ENCODE measurements around the gene NPR1. TPM values are rescaled to one million over a fixed set of nuclear protein-coding genes. Genes with fewer than 3 reads are reported as not detected.

The NPR1 gene
- total RNA-seq, 1 donor from 2014 or later, result 45.9 TPM

DNA sequence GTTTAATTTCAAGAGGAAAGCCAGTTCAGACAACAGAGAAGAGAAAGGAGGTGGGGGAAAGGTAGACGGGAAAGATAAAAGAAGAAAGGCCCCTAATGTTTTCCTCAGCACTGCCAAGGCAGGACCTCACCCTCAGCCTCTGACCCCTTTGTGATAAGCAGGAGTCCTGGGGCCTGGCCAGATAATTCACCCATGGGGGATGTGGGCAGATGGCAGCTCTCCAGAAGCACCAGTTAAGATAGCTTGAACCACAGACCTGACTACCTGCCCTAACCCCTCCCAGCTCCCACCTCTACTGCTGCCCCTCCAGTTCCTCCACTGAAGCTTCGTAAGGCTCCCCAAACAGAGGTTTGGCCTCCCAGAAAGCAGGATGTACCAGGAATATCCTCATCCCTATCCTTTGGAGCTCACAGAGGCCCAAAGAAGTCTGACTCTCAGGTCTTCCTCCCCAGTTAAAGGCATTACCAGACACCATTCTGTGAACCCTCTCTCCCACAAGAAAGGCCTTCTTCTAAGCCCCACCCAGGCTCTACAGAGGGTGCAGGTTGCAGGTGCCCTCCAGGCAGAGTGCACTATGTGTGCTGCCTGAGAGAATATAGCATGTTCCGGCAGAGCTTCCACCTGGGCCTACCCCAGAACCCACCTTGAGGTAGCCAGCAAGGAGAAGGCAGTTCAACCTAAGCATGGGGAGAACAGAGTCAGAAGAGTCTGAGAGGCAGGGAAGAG, 29.2 kb upstream of the NPR1 start:
- H3K27ac ChIP-seq, result no peak overlapping the region
- no peak for DNase-seq (ENCODE audit: extremely low spot score in 2 of 2)
- intact Hi-C loops (cut with DNase I), result no loop called here

DNA sequence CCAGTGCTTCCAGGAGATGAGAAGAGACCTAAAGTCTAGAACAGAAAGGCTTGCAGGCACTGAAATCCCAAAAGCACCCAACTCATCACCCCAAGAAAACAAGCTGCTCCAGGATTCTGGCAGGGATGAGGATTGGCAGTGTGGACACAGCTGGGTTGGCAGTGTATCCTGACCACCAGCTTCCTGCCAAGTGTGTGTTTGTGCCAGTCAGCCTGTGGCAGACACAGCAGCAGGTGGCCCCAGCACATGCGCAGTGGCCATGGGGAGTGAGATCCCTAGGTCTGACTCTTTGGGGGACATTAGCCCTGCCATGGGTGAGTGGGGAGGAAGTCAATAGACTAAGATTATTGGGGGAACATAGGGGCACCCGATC, 28.6 kb upstream of the NPR1 start:
- DNase-seq (ENCODE audit: extremely low spot score in 2 of 2), result no peak
- Histone ChIP-seq H3K36me3 (peaks cover 0 to 20% of the 10 kb centered on the region in 2 donors), H3K27ac (no peak overlapping the region), H3K4me1 (peaks cover 9% of the 10 kb centered on the region), H3K9me3 (no peaks in the 10 kb centered on the region), H3K4me3 (no peak overlapping the region), H3K27me3 (no peaks in the 10 kb centered on the region)
- TF ChIP-seq POLR2AphosphoS5 (IDR thresholded peaks at IDR 0.05; ENCODE audit: insufficient read depth in 1 of 2, low read depth in 1 of 2) (no peak), POLR2A (IDR thresholded peaks at IDR 0.05) (no peak)
- TF ChIP-seq, protein P1, sequence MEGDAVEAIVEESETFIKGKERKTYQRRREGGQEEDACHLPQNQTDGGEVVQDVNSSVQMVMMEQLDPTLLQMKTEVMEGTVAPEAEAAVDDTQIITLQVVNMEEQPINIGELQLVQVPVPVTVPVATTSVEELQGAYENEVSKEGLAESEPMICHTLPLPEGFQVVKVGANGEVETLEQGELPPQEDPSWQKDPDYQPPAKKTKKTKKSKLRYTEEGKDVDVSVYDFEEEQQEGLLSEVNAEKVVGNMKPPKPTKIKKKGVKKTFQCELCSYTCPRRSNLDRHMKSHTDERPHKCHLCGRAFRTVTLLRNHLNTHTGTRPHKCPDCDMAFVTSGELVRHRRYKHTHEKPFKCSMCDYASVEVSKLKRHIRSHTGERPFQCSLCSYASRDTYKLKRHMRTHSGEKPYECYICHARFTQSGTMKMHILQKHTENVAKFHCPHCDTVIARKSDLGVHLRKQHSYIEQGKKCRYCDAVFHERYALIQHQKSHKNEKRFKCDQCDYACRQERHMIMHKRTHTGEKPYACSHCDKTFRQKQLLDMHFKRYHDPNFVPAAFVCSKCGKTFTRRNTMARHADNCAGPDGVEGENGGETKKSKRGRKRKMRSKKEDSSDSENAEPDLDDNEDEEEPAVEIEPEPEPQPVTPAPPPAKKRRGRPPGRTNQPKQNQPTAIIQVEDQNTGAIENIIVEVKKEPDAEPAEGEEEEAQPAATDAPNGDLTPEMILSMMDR (IDR thresholded peaks at IDR 0.05), result no peak
- intact Hi-C loops (cut with DNase I), result no loop called here

More for the DNA sequence above, 29.2 kb upstream of the NPR1 start:
- Histone ChIP-seq H3K36me3 (peaks cover 0 to 26% of the 10 kb centered on the region in 2 donors), H3K4me1 (peaks cover 9% of the 10 kb centered on the region), H3K27me3 (no peaks in the 10 kb centered on the region), H3K4me3 (no peak overlapping the region), H3K9me3 (no peaks in the 10 kb centered on the region)
- TF ChIP-seq, protein P1 (IDR thresholded peaks at IDR 0.05), result no peak
- TF ChIP-seq POLR2AphosphoS5 (IDR thresholded peaks at IDR 0.05; ENCODE audit: insufficient read depth in 1 of 2, low read depth in 1 of 2) (no peak), POLR2A (IDR thresholded peaks at IDR 0.05) (no peak)

DNA sequence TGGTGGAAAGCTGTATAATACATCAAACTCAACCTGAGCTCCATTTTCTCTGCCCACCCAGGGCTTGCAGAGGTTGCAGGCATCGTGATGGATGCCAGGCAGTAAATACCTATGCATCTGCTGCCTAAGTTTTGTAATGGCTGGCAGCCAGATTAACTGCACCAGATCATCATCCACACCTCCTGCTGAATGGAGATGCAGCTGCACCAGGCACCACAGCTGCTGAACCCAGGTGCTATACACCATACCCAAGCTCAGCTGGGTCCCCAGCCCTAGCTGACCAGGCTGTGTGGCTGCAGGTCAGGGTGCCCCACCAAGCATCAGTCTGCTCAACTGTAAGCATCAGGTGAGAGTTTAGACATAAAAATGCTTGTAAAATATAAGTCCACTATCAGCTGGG, 26.7 kb upstream of the NPR1 start:
- Histone ChIP-seq H3K36me3 (peaks cover 0 to 1% of the 10 kb centered on the region in 2 donors), H3K4me1 (peaks cover 9% of the 10 kb centered on the region), H3K27me3 (no peaks in the 10 kb centered on the region), H3K9me3 (no peaks in the 10 kb centered on the region), H3K27ac (no peak overlapping the region), H3K4me3 (no peak overlapping the region)
- intact Hi-C loops (cut with DNase I), result no loop called here
- no peak for TF ChIP-seq POLR2AphosphoS5 (IDR thresholded peaks at IDR 0.05; ENCODE audit: insufficient read depth in 1 of 2, low read depth in 1 of 2)
- DNase-seq (ENCODE audit: extremely low spot score in 2 of 2), result no peak

DNA sequence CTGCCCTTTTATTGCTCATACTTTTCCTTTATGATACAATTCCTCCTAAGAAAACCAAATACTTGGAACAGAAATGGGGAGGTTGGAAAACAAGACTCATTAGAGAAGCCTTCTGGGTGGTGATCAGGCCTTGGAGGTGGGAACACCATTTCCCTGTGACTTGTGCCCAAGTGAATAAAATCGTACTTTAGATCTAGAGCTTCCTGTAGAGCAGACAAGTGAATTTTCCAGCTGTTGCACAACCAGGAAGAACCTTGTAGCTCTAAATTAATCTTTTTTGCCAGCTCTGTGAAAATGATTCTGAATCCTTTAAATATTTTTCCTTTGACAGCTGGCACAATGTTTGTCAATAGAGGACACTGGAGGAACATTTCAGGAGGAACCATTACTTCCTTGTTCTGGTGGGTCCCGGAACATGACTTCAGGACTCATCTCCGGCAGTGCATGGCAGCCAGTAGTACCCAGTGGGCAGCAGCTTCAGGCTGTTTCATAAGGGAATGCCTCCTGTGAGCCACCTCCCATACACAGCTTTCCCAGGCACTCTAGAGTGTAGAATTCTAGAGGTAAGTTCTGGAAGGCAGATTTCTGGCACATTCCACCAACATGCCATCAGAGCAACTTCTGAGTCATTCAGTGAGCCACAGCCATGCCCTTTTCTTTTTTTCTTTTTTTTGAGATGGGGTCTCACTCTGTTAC, 25.5 kb upstream of the NPR1 start:
- H3K4me3 ChIP-seq, result no peak overlapping the region
- H3K27ac ChIP-seq, result no peak overlapping the region
- intact Hi-C loops (cut with DNase I), result no loop called here
- no peaks in the 10 kb centered on the region for H3K27me3 ChIP-seq
- peaks cover 9% of the 10 kb centered on the region for H3K4me1 ChIP-seq
- no peak for DNase-seq (ENCODE audit: extremely low spot score in 2 of 2)
- H3K9me3 ChIP-seq, result no peaks in the 10 kb centered on the region
- no peak for TF ChIP-seq POLR2AphosphoS5 (IDR thresholded peaks at IDR 0.05; ENCODE audit: insufficient read depth in 1 of 2, low read depth in 1 of 2)
- TF ChIP-seq, protein P1 (IDR thresholded peaks at IDR 0.05), result no peak
- no peaks in the 10 kb centered on the region for H3K36me3 ChIP-seq

DNA sequence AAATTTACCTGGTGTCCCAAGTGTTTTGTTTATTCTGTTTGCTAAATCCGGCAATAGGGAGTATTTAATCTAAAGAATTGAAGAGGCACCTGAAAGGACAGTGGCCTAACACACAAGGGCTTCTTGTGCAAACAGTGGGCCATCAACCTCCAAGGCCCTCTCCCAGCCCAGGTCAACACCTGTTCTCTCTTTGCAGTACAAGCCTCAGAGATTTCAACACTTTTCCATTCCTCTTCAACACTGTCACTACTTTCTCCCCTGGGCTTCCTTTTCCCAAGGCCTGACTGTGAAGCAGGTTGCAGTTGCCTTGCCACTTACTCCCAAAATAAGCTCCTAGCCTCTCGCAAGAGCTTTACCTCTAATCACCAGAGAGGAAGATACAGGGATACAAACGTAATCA, 23.2 kb upstream of the NPR1 start:
- Histone ChIP-seq H3K27me3 (no peaks in the 10 kb centered on the region), H3K4me1 (peaks cover 21% of the 10 kb centered on the region), H3K9me3 (no peaks in the 10 kb centered on the region), H3K27ac (no peak overlapping the region), H3K4me3 (no peak overlapping the region), H3K36me3 (no peaks in the 10 kb centered on the region)
- no peak for DNase-seq (ENCODE audit: extremely low spot score in 2 of 2)
- intact Hi-C loops (cut with DNase I), result no loop called here
- TF ChIP-seq, protein P1 (IDR thresholded peaks at IDR 0.05), result no peak
- TF ChIP-seq POLR2A (IDR thresholded peaks at IDR 0.05) (no peak), POLR2AphosphoS5 (IDR thresholded peaks at IDR 0.05; ENCODE audit: insufficient read depth in 1 of 2, low read depth in 1 of 2) (no peak)
